H1 (cell line): ENCODE results near the gene LSM4. TPM values are rescaled to one million over a fixed set of nuclear protein-coding genes. Genes with fewer than 3 reads are reported as not detected.

Experiments
- CTCF ChIA-PET: fragments of 300-600 bp; sonication (Branson Sonifier 250); formaldehyde crosslinking; loops from one replicate; lab custom pipeline; 2021; ENCODE audit not compliant: partially characterized antibody; lab: Charles Lee
- POLR2A ChIA-PET: fragments of 300-600 bp; sonication (Branson Sonifier 250); formaldehyde crosslinking; loops from one replicate; lab custom pipeline; 2021; ENCODE audit warnings: inconsistent platforms; ENCODE audit not compliant: partially characterized antibody; lab: Charles Lee
- DNase-seq, 2 experiments: peaks; one replicate each; pipeline versions ENCODE4 v3.0.0 to v3.0.0-alpha.2; 2010 to 2022; ENCODE audit warnings: low spot score in 2 of 2, low read depth in 1 of 2, mixed read lengths in 1 of 2
- FAIRE-seq: peaks from 2 replicates; lab custom pipeline; 2011; peaks lifted over from hg19 to GRCh38; lab: Jason Lieb, UNC
- H2AFZ ChIP-seq: 2 replicates; pipeline ENCODE4 v1.8.1; 2012; ENCODE audit warnings: low read length, inconsistent platforms
- H2AK5ac ChIP-seq: 2 replicates; pipeline ENCODE4 v1.6.1; 2013; ENCODE audit warnings: low read depth, low read length
- H2BK120ac ChIP-seq: replicated peaks from 2 replicates; pipeline ENCODE3; 2013; ENCODE audit warnings: low read depth, low read length, inconsistent platforms
- H2BK12ac ChIP-seq: 2 replicates; pipeline ENCODE4 v1.6.1; 2013; ENCODE audit warnings: low read depth, low read length
- H2BK15ac ChIP-seq: 2 replicates; pipeline ENCODE4 v1.6.1; 2013; ENCODE audit warnings: low read length
- H2BK20ac ChIP-seq: 2 replicates; pipeline ENCODE4 v1.6.1; 2013; ENCODE audit warnings: low read length
- H2BK5ac ChIP-seq: 2 replicates; pipeline ENCODE4 v1.6.1; 2013; ENCODE audit warnings: low read depth, low read length
- H3K14ac ChIP-seq: 2 replicates; pipeline ENCODE4 v1.6.1; 2013; ENCODE audit warnings: inconsistent platforms; ENCODE audit not compliant: insufficient read length
- H3K18ac ChIP-seq: 2 replicates; pipeline ENCODE4 v1.6.1; 2013; ENCODE audit warnings: low read length; ENCODE audit errors: extremely low read depth
- H3K23ac ChIP-seq: 2 replicates; pipeline ENCODE4 v1.6.1; 2013; ENCODE audit warnings: inconsistent platforms; ENCODE audit not compliant: insufficient read length
- H3K23me2 ChIP-seq: 2 replicates; pipeline ENCODE4 v1.6.1; 2013; ENCODE audit warnings: low read depth, low read length
- H3K27ac ChIP-seq: 2 replicates; pipeline ENCODE4 v1.6.1; 2011; ENCODE audit warnings: low read depth, low read length, inconsistent platforms
- H3K27me3 ChIP-seq, 4 experiments: replicated peaks in 1 of 4; 1 replicate in 1 of 4; 2 replicates in 3 of 4; pipeline versions ENCODE4 v1.6.1 to v1.8.1; 2011 to 2013; ENCODE audit warnings: low read length in 3 of 4, mild to moderate bottlenecking in 3 of 4, inconsistent platforms in 2 of 4, mixed read lengths in 2 of 4, moderate library complexity in 1 of 4; ENCODE audit not compliant: control insufficient read depth in 3 of 4, insufficient read depth in 3 of 4; ENCODE audit errors: extremely low read depth in 1 of 4
- H3K36me3 ChIP-seq, 4 experiments: 2 replicates each; pipeline versions ENCODE4 v1.6.1 to v1.8.1; 2011 to 2013; ENCODE audit warnings: mild to moderate bottlenecking in 4 of 4, low read length in 3 of 4, moderate library complexity in 2 of 4, control low read depth in 1 of 4, inconsistent platforms in 1 of 4; ENCODE audit not compliant: insufficient read depth in 4 of 4, control insufficient read depth in 2 of 4
- H3K4ac ChIP-seq: replicated peaks from 2 replicates; pipeline ENCODE3; 2013; ENCODE audit warnings: low read length, low read depth, mixed read lengths, inconsistent platforms; ENCODE audit not compliant: insufficient read length
- H3K4me1 ChIP-seq, 4 experiments: replicated peaks in 1 of 4; 1 replicate in 1 of 4; 2 replicates in 3 of 4; pipeline versions ENCODE4 v1.6.1 to v1.8.1; 2011 to 2013; ENCODE audit warnings: low read length in 3 of 4, inconsistent platforms in 2 of 4, mixed read lengths in 1 of 4; ENCODE audit not compliant: insufficient read depth in 4 of 4, control insufficient read depth in 3 of 4
- H3K4me2 ChIP-seq, 2 experiments: 2 replicates each; pipeline versions ENCODE4 v1.6.1 to v1.8.1; 2011 to 2013; ENCODE audit warnings: low read depth in 2 of 2, low read length in 2 of 2, control low read depth in 1 of 2, inconsistent platforms in 1 of 2, mild to moderate bottlenecking in 1 of 2; ENCODE audit not compliant: insufficient read depth in 1 of 2
- H3K4me3 ChIP-seq, 4 experiments: fragments of 200-600, 300-600 bp in 1 of 4; sonication (generic), shearing (Covaris generic), sonication (Bioruptor Twin) in 1 of 4; 2 replicates each; pipeline versions ENCODE4 v1.5.1 to v1.8.1; 2011 to 2016; ENCODE audit warnings: low read length in 4 of 4, low read depth in 3 of 4, control low read depth in 2 of 4, inconsistent platforms in 2 of 4, mild to moderate bottlenecking in 2 of 4, mixed read lengths in 1 of 4, moderate library complexity in 1 of 4; ENCODE audit not compliant: insufficient read depth in 2 of 4; ENCODE audit errors: extremely low read depth in 1 of 4
- H3K56ac ChIP-seq: replicated peaks from 2 replicates; pipeline ENCODE3; 2013; ENCODE audit warnings: low read depth, mild to moderate bottlenecking, mixed read lengths, low read length, inconsistent platforms; ENCODE audit not compliant: insufficient read length
- H3K79me1 ChIP-seq: 2 replicates; pipeline ENCODE4 v1.6.1; 2013; ENCODE audit warnings: low read depth, low read length, control low read depth
- H3K79me2 ChIP-seq, 2 experiments: 2 replicates each; pipeline versions ENCODE4 v1.6.1 to v1.8.1; 2012 to 2013; ENCODE audit warnings: low read length in 2 of 2, mild to moderate bottlenecking in 2 of 2, inconsistent platforms in 1 of 2; ENCODE audit not compliant: insufficient read depth in 2 of 2, control insufficient read depth in 1 of 2
- H3K9ac ChIP-seq, 4 experiments: replicated peaks in 1 of 4; 1 replicate in 1 of 4; 2 replicates in 3 of 4; pipeline versions ENCODE4 v1.6.1 to v1.8.1; 2011 to 2013; ENCODE audit warnings: low read depth in 3 of 4, low read length in 3 of 4, control low read depth in 2 of 4, mild to moderate bottlenecking in 2 of 4, moderate library complexity in 2 of 4, inconsistent platforms in 1 of 4; ENCODE audit errors: extremely low read depth in 1 of 4
- H3K9me3 ChIP-seq, 2 experiments: 2 replicates each; pipeline versions ENCODE4 v1.6.1 to v1.8.1; 2012 to 2013; ENCODE audit warnings: mild to moderate bottlenecking in 2 of 2, moderate library complexity in 2 of 2, control low read depth in 1 of 2, inconsistent platforms in 1 of 2, low read depth in 1 of 2, low read length in 1 of 2, mixed read lengths in 1 of 2; ENCODE audit not compliant: insufficient read depth in 2 of 2
- H4K20me1 ChIP-seq, 2 experiments: replicated peaks in 1 of 2; 2 replicates each; pipeline versions ENCODE3 to v1.8.1; 2011 to 2013; ENCODE audit warnings: inconsistent platforms in 2 of 2, low read length in 2 of 2, mild to moderate bottlenecking in 1 of 2; ENCODE audit not compliant: insufficient read depth in 2 of 2, control insufficient read depth in 1 of 2
- H4K5ac ChIP-seq: 2 replicates; pipeline ENCODE4 v1.6.1; 2013; ENCODE audit warnings: low read length, low read depth, mixed read lengths, inconsistent platforms; ENCODE audit not compliant: insufficient read length
- H4K8ac ChIP-seq: 2 replicates; pipeline ENCODE4 v1.8.0; 2013; ENCODE audit warnings: mild to moderate bottlenecking, moderate library complexity, low read length, inconsistent platforms; ENCODE audit not compliant: insufficient read depth; ENCODE audit errors: extremely low read depth
- H4K91ac ChIP-seq: replicated peaks from 2 replicates; pipeline ENCODE3; 2013; ENCODE audit warnings: low read length, mixed read lengths, inconsistent platforms; ENCODE audit not compliant: insufficient read length
- CBX8 ChIP-seq: fragments of 300-800, 300-1000 bp; sonication (generic); IDR thresholded peaks from 2 replicates; pipeline ENCODE4 v1.7.1; 2016; ENCODE audit warnings: low read depth, low read length, borderline replicate concordance
- CHD1 ChIP-seq: IDR thresholded peaks from 2 replicates; pipeline ENCODE4 v1.6.1; 2012; ENCODE audit warnings: low read depth, low read length, improper control_type of control experiment
- POU5F1 ChIP-seq: IDR thresholded peaks from 2 replicates; pipeline ENCODE4 v1.6.1; 2011; ENCODE audit warnings: low read depth, mild to moderate bottlenecking, low read length, moderate library complexity
- SP2 ChIP-seq: IDR thresholded peaks from 2 replicates; pipeline ENCODE4 v1.6.1; 2012; ENCODE audit warnings: mild to moderate bottlenecking, low read length, inconsistent platforms
- SRF ChIP-seq: IDR thresholded peaks from 2 replicates; pipeline ENCODE4 v1.6.1; 2011; ENCODE audit warnings: mild to moderate bottlenecking, low read depth, low read length, moderate library complexity
- WGBS, 2 experiments: shearing (Covaris generic) in 1 of 2; methylation state at CpG; one replicate each; pipeline versions ENCODE4 v1.1.6 to v1.1.7; 2013 to 2015; ENCODE audit warnings: low lambda C conversion rate in 2 of 2, mixed read lengths in 2 of 2, inconsistent platforms in 1 of 2, low coverage in 1 of 2, missing lambda C conversion rate in 1 of 2; ENCODE audit not compliant: insufficient replicate concordance in 2 of 2, insufficient coverage in 1 of 2, insufficient read length in 1 of 2; ENCODE audit errors: extremely low coverage in 1 of 2, missing lambda C conversion rate in 1 of 2; 5-methylcytosine and 5-hydroxymethylcytosine counted together
- polyA plus RNA-seq, 7 experiments: library from polyadenylated mRNA; depleted of rRNA in 3 of 7; stranded (reverse) in 5 of 7; unstranded in 2 of 7; fragments of >200 nt in 5 of 7; fragments of 200-250 nt in 2 of 7; gene quantifications; 1 replicate in 5 of 7; 2 replicates in 1 of 7; 4 replicates in 1 of 7; pipeline versions ENCODE4 v1.2.1 to v1.2.3, GENCODE V29; 2011 to 2013; ENCODE audit warnings: missing spikeins in 2 of 7, mixed read lengths in 2 of 7
- total RNA-seq: library from RNA; stranded (reverse); fragmentation: NEBNext Ultra II Directional; extraction: Animal tissue kit (Norgen Biotek cat#: 25700); gene quantifications from 2 replicates; pipeline ENCODE4 v1.2.1, GENCODE V29; 2021

The LSM4 gene
- total and polyA plus RNA-seq, 2 of the 8 experiments (the other 6 are each of a cell fraction or from before 2014, with no cell fraction given): 302 to 319 TPM

DNA sequence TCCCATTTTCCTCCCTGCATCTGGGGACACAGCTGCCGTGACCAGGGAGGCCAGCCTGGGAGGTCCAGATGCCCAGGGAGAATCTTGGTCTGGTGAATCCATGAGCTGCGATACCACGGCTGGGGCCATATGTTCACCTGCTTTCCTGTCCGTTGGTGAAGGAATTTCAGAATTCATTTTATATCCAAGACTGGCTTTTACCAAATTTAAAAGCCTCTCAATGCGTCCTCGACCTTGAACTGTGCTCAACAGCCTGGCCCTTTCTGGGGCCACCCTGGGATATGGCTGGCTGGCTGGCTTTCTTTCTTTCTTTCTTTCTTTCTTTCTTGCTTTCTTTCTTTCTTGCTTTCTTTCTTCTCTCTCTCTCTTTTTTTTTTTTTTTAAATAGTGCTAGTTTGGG lies 40.9 kb upstream of the LSM4 start:
- Histone ChIP-seq H3K9ac (no peak overlapping the region), H4K91ac (peak overlapping the region; percentile 63), H3K36me3 (peaks cover 0 to 4% (median 2%) of the 10 kb centered on the region in 4 experiments; a peak in 2 of 8 replicates), H2BK120ac (peak overlapping the region; percentile 50), H3K4ac (no peak overlapping the region), H2BK5ac (peak overlapping the region; percentile 89), H3K14ac (no peak overlapping the region), H4K5ac (no peak overlapping the region), H2BK20ac (peak overlapping the region; percentile 72; the same call in 1 of the 2 replicates), H3K9me3 (no peaks in the 10 kb centered on the region), H2BK15ac (no peak overlapping the region), H3K79me1 (no peaks in the 10 kb centered on the region), H3K27ac (no peak overlapping the region), H4K8ac (no peak overlapping the region), H3K79me2 (no peaks in the 10 kb centered on the region), H3K23ac (no peak overlapping the region), H3K4me1 (peaks cover 1 to 8% (median 6%) of the 10 kb centered on the region in 4 experiments; a peak in 5 of 7 replicates), H3K56ac (no peak overlapping the region), H3K4me3 (no peak overlapping the region), H2AK5ac (peak overlapping the region; percentile 25; the same call in 1 of the 2 replicates), H2AFZ (no peak overlapping the region), H3K23me2 (no peaks in the 10 kb centered on the region), H3K18ac (peak overlapping the region; percentile 71; the same call in 1 of the 2 replicates), H3K4me2 (no peak overlapping the region), H3K27me3 (no peaks in the 10 kb centered on the region), H2BK12ac (peak overlapping the region; percentile 96; the same call in 1 of the 2 replicates), H4K20me1 (no peaks in the 10 kb centered on the region)
- ChIA-PET POLR2A (interaction anchor here (0.8 to 4.0 kb wide), 9 partner anchors 11 to 83 kb away, joined by 3 to 20 read pairs (median 4); partner anchors contain the start of genes GDF15 and JUND), CTCF (interaction anchor here (0.7 to 4.7 kb wide), 9 partner anchors 12 to 62 kb away, joined by 3 to 27 read pairs (median 4); partner anchors contain the start of gene GDF15)
- WGBS, 2 experiments: 92% methylated on average over 6 of the region's 6 CpGs; no CpG with 5 or more reads in 1 of the 2 experiments
- DNase-seq (no peak), FAIRE-seq (no peak)
- TF ChIP-seq SP2: no peak
- no peak for TF ChIP-seq SRF
- no peak for TF ChIP-seq POU5F1
- no peak for TF ChIP-seq CHD1
- TF ChIP-seq CBX8: no peak
